Measurements from ENCODE around the gene NMNAT2. TPM values are rescaled to one million over a fixed set of nuclear protein-coding genes. Genes with fewer than 3 reads are reported as not detected.
A peak's percentile ranks its signal among the peaks of the same experiment; 100 is the strongest.

NMNAT2 gene
- total RNA-seq, 4 donors from 2014 or later = 1.7 to 2.8 (median 2.4) TPM

DNA sequence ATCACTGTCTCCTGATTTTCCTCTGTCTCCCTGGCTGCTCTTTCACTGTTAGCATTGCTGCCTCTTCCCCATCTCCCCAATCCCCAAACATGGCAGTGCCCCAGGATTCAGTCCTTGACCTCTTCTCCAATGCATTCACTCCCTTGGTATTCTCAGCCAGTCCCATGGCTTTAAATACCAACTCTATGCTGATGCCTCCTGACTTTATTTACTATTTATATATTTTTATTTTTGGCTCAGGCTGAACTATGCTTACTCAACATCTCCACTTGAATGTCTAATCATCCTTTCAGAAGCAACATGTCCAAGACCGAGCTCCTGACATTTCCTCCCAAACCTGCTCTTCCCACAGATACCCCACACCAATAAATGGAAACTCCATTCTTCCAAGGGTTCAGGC lies 26.3 kb downstream of the NMNAT2 start:
- Histone ChIP-seq H3K27me3 (no peaks in the 10 kb centered on the region), H3K36me3 (no peaks in the 10 kb centered on the region), H3K9me3 (no peaks in the 10 kb centered on the region), H3K27ac (replicated peaks in 1 of 4) (no peak overlapping the region), H3K4me3 (no peak overlapping the region), H3K4me1 (peaks cover 0 to 3% (median 0%) of the 10 kb centered on the region in 4 donors)
- no peak for TF ChIP-seq POLR2A (IDR thresholded peaks at IDR 0.05; ENCODE audit: low read depth)
- TF ChIP-seq POLR2AphosphoS5 (IDR thresholded peaks at IDR 0.05) = no peak
- intact Hi-C loops (cut with DNase I) = no loop called here
- 93% methylated on average over 1 of the region's 1 CpG for WGBS
- DNase-seq (ENCODE audit: extremely low spot score) = no peak

DNA sequence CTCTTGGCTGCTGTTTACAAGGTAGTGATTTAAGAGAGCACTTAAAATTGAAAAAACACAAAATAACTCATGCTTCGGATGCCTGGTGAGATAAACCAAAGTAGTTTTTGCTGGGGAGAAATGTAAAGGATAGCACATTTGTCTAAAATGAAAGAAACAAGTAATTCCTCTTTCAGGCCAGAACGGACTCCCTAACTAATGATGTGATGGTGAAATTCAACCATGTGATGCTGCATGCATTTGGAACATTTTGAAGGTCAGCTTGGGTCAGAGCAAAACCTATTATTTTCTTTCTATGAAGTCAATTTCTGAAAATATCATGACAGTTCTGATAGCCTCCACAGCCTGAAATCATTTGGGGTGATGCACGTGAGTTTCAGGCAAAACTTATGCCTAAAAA lies 27.6 kb downstream of the NMNAT2 start:
- WGBS = 70% methylated on average over 3 of the region's 3 CpGs
- no peak overlapping the region for H3K27ac ChIP-seq (replicated peaks in 1 of 4)
- H3K27me3 ChIP-seq = no peaks in the 10 kb centered on the region
- no peaks in the 10 kb centered on the region for H3K9me3 ChIP-seq
- no peak overlapping the region for H3K4me3 ChIP-seq
- no peak for TF ChIP-seq POLR2AphosphoS5 (IDR thresholded peaks at IDR 0.05)
- TF ChIP-seq, protein P1, sequence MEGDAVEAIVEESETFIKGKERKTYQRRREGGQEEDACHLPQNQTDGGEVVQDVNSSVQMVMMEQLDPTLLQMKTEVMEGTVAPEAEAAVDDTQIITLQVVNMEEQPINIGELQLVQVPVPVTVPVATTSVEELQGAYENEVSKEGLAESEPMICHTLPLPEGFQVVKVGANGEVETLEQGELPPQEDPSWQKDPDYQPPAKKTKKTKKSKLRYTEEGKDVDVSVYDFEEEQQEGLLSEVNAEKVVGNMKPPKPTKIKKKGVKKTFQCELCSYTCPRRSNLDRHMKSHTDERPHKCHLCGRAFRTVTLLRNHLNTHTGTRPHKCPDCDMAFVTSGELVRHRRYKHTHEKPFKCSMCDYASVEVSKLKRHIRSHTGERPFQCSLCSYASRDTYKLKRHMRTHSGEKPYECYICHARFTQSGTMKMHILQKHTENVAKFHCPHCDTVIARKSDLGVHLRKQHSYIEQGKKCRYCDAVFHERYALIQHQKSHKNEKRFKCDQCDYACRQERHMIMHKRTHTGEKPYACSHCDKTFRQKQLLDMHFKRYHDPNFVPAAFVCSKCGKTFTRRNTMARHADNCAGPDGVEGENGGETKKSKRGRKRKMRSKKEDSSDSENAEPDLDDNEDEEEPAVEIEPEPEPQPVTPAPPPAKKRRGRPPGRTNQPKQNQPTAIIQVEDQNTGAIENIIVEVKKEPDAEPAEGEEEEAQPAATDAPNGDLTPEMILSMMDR (IDR thresholded peaks at IDR 0.05) = no peak
- no peak for TF ChIP-seq EP300 (IDR thresholded peaks at IDR 0.05)
- no peak for TF ChIP-seq POLR2A (IDR thresholded peaks at IDR 0.05; ENCODE audit: low read depth)
- peak; percentile 24 for DNase-seq (ENCODE audit: extremely low spot score)
- no peaks in the 10 kb centered on the region for H3K36me3 ChIP-seq
- intact Hi-C loops (cut with DNase I) = no loop called here
- peaks cover 0 to 3% (median 0%) of the 10 kb centered on the region in 4 donors for H3K4me1 ChIP-seq

DNA sequence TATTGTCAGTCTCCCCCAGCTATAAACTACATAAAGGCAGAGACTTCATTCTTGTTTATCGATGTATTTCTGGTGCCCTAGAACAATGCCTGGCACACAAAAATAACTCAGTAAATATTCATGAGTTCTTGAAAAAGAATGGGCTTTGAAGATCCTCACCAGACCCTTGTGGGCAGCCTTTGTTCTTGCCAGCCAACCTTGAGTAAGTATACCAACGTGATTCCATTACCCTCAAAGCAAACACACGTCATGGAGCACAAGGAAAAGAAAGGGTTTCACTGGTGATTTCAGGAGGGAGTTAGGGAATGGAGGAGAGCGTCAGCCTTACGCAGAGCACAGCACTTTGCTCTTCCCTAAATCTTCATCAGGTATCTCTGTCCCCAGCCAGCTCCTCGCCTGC lies 29.4 kb downstream of the NMNAT2 start:
- H3K36me3 ChIP-seq = no peaks in the 10 kb centered on the region
- intact Hi-C loops (cut with DNase I) = no loop called here
- peaks cover 0 to 3% (median 0%) of the 10 kb centered on the region in 4 donors for H3K4me1 ChIP-seq
- H3K9me3 ChIP-seq = no peaks in the 10 kb centered on the region
- 78% methylated on average over 6 of the region's 6 CpGs for WGBS
- DNase-seq (ENCODE audit: extremely low spot score) = no peak
- H3K4me3 ChIP-seq = no peak overlapping the region
- TF ChIP-seq POLR2AphosphoS5 (IDR thresholded peaks at IDR 0.05) (no peak), POLR2A (IDR thresholded peaks at IDR 0.05; ENCODE audit: low read depth) (no peak), EP300 (IDR thresholded peaks at IDR 0.05) (no peak)
- TF ChIP-seq, protein P1 (IDR thresholded peaks at IDR 0.05) = no peak
- no peaks in the 10 kb centered on the region for H3K27me3 ChIP-seq
- no peak overlapping the region for H3K27ac ChIP-seq (replicated peaks in 1 of 4)

DNA sequence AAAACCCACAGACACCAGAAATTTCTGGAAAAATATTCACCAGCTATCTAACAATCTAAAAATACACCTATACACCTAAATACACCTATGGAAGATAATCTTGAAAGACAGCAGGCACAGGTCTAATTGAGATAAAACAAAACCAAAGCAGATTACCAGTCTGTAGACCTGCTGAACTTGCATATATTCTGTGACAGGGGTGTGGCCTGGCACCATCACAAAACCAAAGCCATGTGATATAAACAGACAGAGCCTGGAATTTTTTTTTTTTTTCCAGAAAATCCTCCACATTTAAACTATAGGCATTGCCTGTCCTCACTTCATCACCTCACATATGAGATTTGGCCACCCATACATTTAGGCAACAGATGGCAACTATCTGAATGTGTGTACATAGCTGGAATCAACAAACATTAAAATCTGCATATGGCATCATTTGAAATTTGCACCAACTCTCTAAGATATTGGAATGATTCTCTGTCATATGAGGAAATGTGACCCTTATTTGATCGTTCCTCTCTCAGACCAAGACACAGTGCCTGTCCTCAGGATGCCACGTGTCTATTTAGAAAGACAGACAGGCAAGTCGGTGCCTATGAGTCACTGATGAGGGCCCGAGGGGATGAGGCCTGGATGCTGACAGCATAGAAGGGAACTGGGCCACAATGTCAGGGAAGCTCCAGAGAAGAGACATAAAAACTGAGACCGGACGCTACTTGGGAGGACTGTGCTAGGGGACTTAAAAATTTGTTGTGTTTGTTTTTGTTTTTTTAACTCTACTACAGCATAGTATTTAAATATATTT lies 32.6 kb downstream of the NMNAT2 start:
- Histone ChIP-seq H3K4me1 (no peaks in the 10 kb centered on the region), H3K36me3 (no peaks in the 10 kb centered on the region), H3K27ac (replicated peaks in 1 of 4) (no peak overlapping the region), H3K27me3 (no peaks in the 10 kb centered on the region), H3K4me3 (no peak overlapping the region), H3K9me3 (no peaks in the 10 kb centered on the region)
- DNase-seq (ENCODE audit: extremely low spot score) = no peak
- WGBS = 66% methylated on average over 6 of the region's 6 CpGs
- TF ChIP-seq, protein P1 (IDR thresholded peaks at IDR 0.05) = no peak
- TF ChIP-seq POLR2A (IDR thresholded peaks at IDR 0.05; ENCODE audit: low read depth) = no peak
- TF ChIP-seq POLR2AphosphoS5 (IDR thresholded peaks at IDR 0.05) = no peak
- TF ChIP-seq EP300 (IDR thresholded peaks at IDR 0.05) = no peak
- intact Hi-C loops (cut with DNase I) = no loop called here

DNA sequence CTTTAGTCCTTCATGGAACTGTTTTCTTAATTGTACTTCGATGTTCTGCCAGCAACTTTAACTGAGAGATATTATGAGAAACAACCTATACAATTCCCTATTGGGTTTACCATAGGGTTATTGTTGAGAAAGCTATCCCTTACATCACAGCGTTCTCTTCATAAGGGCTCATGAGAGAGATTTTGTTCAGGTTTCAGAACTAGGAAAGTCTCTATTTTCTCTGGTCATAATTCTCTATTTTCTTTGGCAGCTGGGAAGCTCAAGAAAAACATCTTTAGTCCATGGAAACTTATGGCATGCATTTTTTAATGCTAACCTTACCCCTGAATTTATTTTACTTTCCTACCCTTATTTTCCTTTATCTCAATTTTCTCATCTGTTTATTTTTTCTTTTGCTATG lies 38.2 kb downstream of the NMNAT2 start:
- intact Hi-C loops (cut with DNase I) = no loop called here
- Histone ChIP-seq H3K4me3 (no peak overlapping the region), H3K36me3 (no peaks in the 10 kb centered on the region), H3K4me1 (no peaks in the 10 kb centered on the region), H3K9me3 (no peaks in the 10 kb centered on the region), H3K27me3 (no peaks in the 10 kb centered on the region), H3K27ac (replicated peaks in 1 of 4) (no peak overlapping the region)
- TF ChIP-seq, protein P1 (IDR thresholded peaks at IDR 0.05) = no peak
- TF ChIP-seq POLR2A (IDR thresholded peaks at IDR 0.05; ENCODE audit: low read depth) (no peak), POLR2AphosphoS5 (IDR thresholded peaks at IDR 0.05) (no peak), EP300 (IDR thresholded peaks at IDR 0.05) (no peak)
- 83% methylated on average over 2 of the region's 2 CpGs for WGBS
- no peak for DNase-seq (ENCODE audit: extremely low spot score)
